SK-N-SH treated with all-trans-retinoic acid at 6 μM for 48 hours (cell line): ENCODE results near the gene ACR.

Experiments used
- ATAC-seq: fragments of 200-7000 bp; cut with Tn5 transposase; 3 replicates; pipeline ENCODE4 v1.9.1; 2020; ENCODE audit warnings: mild to moderate bottlenecking, moderate library complexity
- ARNTL ChIP-seq: fragments of 450-650 bp; formaldehyde crosslinking; IDR thresholded peaks from 2 replicates; pipeline ENCODE4 v1.5.0; 2020; ENCODE audit warnings: low read depth, mild to moderate bottlenecking, moderate library complexity, borderline replicate concordance
- BACH2 ChIP-seq: fragments of 250-450 bp; sonication (Bioruptor Pico); IDR thresholded peaks from 2 replicates; pipeline ENCODE4 v1.9.0; 2021; ENCODE audit warnings: mild to moderate bottlenecking, borderline replicate concordance
- CSRNP3 ChIP-seq: fragments of 250-450 bp; sonication (Bioruptor Pico); IDR thresholded peaks from 2 replicates; pipeline ENCODE4 v1.5.1; 2021; ENCODE audit warnings: mild to moderate bottlenecking, moderate library complexity
- ESRRG ChIP-seq: fragments of 250-450 bp; sonication (Bioruptor Pico); IDR thresholded peaks from 2 replicates; pipeline ENCODE4 v1.6.1; 2021; ENCODE audit warnings: mild to moderate bottlenecking
- GLIS3 ChIP-seq: fragments of 250-450 bp; sonication (Bioruptor Pico); IDR thresholded peaks from 2 replicates; pipeline ENCODE4 v1.5.0; 2020; ENCODE audit warnings: mild to moderate bottlenecking, moderate library complexity
- OSR1 ChIP-seq: fragments of 250-450 bp; sonication (Bioruptor Pico); IDR thresholded peaks from 2 replicates; pipeline ENCODE4 v1.8.0; 2022; ENCODE audit warnings: moderate library complexity, mild to moderate bottlenecking, inconsistent platforms
- PPARA ChIP-seq: fragments of 250-450 bp; sonication (Bioruptor Pico); IDR thresholded peaks from 2 replicates; pipeline ENCODE4 v1.5.0; 2020; ENCODE audit warnings: mild to moderate bottlenecking, borderline replicate concordance
- RARB ChIP-seq: fragments of 250-450 bp; sonication (Bioruptor Pico); IDR thresholded peaks from 2 replicates; pipeline ENCODE4 v1.8.0; 2021; ENCODE audit warnings: mild to moderate bottlenecking, moderate library complexity
- SNAI2 ChIP-seq: fragments of 250-450 bp; sonication (Bioruptor Pico); IDR thresholded peaks from 2 replicates; pipeline ENCODE4 v1.5.0; 2020; ENCODE audit warnings: mild to moderate bottlenecking, moderate library complexity
- TCF4 ChIP-seq: fragments of 250-450 bp; sonication (Bioruptor Pico); IDR thresholded peaks from 2 replicates; pipeline ENCODE4 v1.8.0; 2021; ENCODE audit warnings: mild to moderate bottlenecking, moderate library complexity, borderline replicate concordance
- TOX ChIP-seq: fragments of 250-450 bp; sonication (Bioruptor Pico); IDR thresholded peaks from 2 replicates; pipeline ENCODE4 v1.8.0; 2021; ENCODE audit warnings: mild to moderate bottlenecking, moderate library complexity, borderline replicate concordance
- ZC3H10 ChIP-seq: fragments of 250-450 bp; sonication (Bioruptor Pico); IDR thresholded peaks from 2 replicates; pipeline ENCODE4 v1.5.1; 2021; ENCODE audit warnings: mild to moderate bottlenecking, moderate library complexity
- ZFP3 ChIP-seq: fragments of 250-450 bp; sonication (Bioruptor Pico); IDR thresholded peaks from 2 replicates; pipeline ENCODE4 v1.5.0; 2020; ENCODE audit warnings: mild to moderate bottlenecking, moderate library complexity
- ZNF565 ChIP-seq: fragments of 450-650 bp; formaldehyde crosslinking; conservative IDR thresholded peaks from 2 replicates; pipeline ENCODE4 v1.5.0; 2020; ENCODE audit warnings: low read depth, mild to moderate bottlenecking, moderate library complexity
- ZNF8 ChIP-seq: fragments of 450-650 bp; formaldehyde crosslinking; IDR thresholded peaks from 2 replicates; pipeline ENCODE4 v1.5.0; 2020; ENCODE audit warnings: mild to moderate bottlenecking, moderate library complexity
- TF ChIP-seq, protein P1 (sequence below): fragments of 250-450 bp; sonication (Bioruptor Pico); IDR thresholded peaks from 2 replicates; pipeline ENCODE4 v1.5.0; 2020; ENCODE audit warnings: mild to moderate bottlenecking, moderate library complexity
- TF ChIP-seq, protein P2 (sequence below): fragments of 250-450 bp; sonication (Bioruptor Pico); IDR thresholded peaks from 2 replicates; pipeline ENCODE4 v1.5.1; 2020; ENCODE audit warnings: low read depth, mild to moderate bottlenecking, moderate library complexity
- TF ChIP-seq, protein P3 (sequence below): fragments of 250-450 bp; sonication (Bioruptor Pico); IDR thresholded peaks from 2 replicates; pipeline ENCODE4 v1.8.0; 2021; ENCODE audit warnings: low read depth, mild to moderate bottlenecking, moderate library complexity, borderline replicate concordance

ACR gene

DNA sequence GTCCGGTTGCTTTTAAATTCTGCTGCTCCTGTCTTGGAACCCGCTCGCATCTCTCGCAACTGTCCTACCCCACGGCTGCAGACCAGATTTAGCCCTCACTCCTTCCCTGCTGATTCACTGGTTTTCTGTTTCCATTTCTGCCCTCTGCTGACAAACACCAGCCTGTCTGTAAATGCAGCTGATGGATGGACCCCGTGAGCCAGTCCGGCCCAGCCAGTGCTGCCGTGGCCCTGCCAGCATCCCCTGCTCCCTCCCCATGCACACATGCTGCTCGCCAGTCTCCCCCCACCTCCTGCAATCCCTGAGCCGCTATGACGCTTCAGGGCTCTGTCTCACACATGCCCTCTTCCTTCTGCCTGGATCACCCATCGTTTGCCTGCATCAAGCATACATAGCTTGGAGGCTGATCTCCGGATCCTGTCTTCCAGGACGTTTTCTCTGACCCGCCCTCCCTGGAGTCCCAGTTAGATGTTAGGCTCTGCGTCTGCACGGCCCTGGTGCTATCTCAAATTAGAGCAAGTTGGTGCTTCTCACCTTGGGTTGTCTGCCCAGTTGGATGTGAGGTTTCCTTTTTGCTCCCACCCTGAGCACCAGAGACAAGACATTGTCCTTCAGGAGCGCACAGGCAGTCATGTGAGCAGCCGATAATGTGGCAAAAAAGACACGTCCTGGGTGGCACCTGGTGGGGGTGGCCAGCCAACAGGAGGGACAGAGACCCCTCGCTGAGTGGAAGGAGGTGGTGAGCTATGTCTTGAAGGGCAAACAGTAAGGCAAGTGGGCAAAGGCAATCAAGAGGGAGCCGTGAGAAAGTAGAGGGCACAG lies 4.3 kb upstream of the ACR start (continued):
- TF ChIP-seq, protein P1, sequence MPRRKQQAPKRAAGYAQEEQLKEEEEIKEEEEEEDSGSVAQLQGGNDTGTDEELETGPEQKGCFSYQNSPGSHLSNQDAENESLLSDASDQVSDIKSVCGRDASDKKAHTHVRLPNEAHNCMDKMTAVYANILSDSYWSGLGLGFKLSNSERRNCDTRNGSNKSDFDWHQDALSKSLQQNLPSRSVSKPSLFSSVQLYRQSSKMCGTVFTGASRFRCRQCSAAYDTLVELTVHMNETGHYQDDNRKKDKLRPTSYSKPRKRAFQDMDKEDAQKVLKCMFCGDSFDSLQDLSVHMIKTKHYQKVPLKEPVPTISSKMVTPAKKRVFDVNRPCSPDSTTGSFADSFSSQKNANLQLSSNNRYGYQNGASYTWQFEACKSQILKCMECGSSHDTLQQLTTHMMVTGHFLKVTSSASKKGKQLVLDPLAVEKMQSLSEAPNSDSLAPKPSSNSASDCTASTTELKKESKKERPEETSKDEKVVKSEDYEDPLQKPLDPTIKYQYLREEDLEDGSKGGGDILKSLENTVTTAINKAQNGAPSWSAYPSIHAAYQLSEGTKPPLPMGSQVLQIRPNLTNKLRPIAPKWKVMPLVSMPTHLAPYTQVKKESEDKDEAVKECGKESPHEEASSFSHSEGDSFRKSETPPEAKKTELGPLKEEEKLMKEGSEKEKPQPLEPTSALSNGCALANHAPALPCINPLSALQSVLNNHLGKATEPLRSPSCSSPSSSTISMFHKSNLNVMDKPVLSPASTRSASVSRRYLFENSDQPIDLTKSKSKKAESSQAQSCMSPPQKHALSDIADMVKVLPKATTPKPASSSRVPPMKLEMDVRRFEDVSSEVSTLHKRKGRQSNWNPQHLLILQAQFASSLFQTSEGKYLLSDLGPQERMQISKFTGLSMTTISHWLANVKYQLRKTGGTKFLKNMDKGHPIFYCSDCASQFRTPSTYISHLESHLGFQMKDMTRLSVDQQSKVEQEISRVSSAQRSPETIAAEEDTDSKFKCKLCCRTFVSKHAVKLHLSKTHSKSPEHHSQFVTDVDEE: no peak
- no peak for TF ChIP-seq ZFP3 (CRISPR knock-in tag)
- TF ChIP-seq, all 23 proteins: peak for 0

- TF ChIP-seq TOX (CRISPR knock-in tag) (no peak), SNAI2 (CRISPR knock-in tag) (no peak), ARNTL (CRISPR knock-in tag) (no peak), CSRNP3 (no peak), GLIS3 (CRISPR knock-in tag) (no peak), ZFP3 (CRISPR knock-in tag) (no peak), ZNF8 (no peak), RARB (CRISPR knock-in tag) (no peak), BACH2 (CRISPR knock-in tag) (no peak), ZC3H10 (CRISPR knock-in tag) (no peak), PPARA (no peak)
- TF ChIP-seq, protein P2, sequence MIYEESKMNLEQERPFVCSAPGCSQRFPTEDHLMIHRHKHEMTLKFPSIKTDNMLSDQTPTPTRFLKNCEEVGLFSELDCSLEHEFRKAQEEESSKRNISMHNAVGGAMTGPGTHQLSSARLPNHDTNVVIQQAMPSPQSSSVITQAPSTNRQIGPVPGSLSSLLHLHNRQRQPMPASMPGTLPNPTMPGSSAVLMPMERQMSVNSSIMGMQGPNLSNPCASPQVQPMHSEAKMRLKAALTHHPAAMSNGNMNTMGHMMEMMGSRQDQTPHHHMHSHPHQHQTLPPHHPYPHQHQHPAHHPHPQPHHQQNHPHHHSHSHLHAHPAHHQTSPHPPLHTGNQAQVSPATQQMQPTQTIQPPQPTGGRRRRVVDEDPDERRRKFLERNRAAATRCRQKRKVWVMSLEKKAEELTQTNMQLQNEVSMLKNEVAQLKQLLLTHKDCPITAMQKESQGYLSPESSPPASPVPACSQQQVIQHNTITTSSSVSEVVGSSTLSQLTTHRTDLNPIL (CRISPR knock-in tag): no peak
- TF ChIP-seq, protein P3, sequence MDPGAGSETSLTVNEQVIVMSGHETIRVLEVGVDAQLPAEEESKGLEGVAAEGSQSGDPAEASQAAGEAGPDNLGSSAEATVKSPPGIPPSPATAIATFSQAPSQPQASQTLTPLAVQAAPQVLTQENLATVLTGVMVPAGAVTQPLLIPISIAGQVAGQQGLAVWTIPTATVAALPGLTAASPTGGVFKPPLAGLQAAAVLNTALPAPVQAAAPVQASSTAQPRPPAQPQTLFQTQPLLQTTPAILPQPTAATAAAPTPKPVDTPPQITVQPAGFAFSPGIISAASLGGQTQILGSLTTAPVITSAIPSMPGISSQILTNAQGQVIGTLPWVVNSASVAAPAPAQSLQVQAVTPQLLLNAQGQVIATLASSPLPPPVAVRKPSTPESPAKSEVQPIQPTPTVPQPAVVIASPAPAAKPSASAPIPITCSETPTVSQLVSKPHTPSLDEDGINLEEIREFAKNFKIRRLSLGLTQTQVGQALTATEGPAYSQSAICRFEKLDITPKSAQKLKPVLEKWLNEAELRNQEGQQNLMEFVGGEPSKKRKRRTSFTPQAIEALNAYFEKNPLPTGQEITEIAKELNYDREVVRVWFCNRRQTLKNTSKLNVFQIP (CRISPR knock-in tag): no peak
- ATAC-seq: no peak
These were observed 3.6 kb upstream of the ACR start for GRCh38 chr22:50734343-50734771.

- no peak for ATAC-seq
- TF ChIP-seq GLIS3 (CRISPR knock-in tag) (no peak), RARB (CRISPR knock-in tag) (no peak), ZNF565 (no peak)
- TF ChIP-seq, all 23 proteins: peak for 0
These were observed 2.8 kb upstream of the ACR start for GRCh38 chr22:50734986-50735738.

- ATAC-seq: no peak
These were observed 2.3 kb upstream of the ACR start for GRCh38 chr22:50735739-50736030.

More at GRCh38 chr22:50735739-50736030, 2.3 kb upstream of the ACR start:
- TF ChIP-seq ZC3H10 (CRISPR knock-in tag): no peak
- TF ChIP-seq PPARA: no peak
- no peak for TF ChIP-seq SNAI2 (CRISPR knock-in tag)
- TF ChIP-seq TCF4 (CRISPR knock-in tag): no peak
- TF ChIP-seq TOX (CRISPR knock-in tag): no peak
- TF ChIP-seq RARB (CRISPR knock-in tag): no peak
- TF ChIP-seq, protein P1: no peak
- TF ChIP-seq ZNF8: no peak
- no peak for TF ChIP-seq ZFP3 (CRISPR knock-in tag)
- TF ChIP-seq GLIS3 (CRISPR knock-in tag): no peak
- TF ChIP-seq ESRRG: no peak
- TF ChIP-seq ZNF565: no peak
- no peak for TF ChIP-seq OSR1
- TF ChIP-seq, all 23 proteins: peak for 0
